ENCODE results near the gene MPDZ.

MPDZ gene, protein sequence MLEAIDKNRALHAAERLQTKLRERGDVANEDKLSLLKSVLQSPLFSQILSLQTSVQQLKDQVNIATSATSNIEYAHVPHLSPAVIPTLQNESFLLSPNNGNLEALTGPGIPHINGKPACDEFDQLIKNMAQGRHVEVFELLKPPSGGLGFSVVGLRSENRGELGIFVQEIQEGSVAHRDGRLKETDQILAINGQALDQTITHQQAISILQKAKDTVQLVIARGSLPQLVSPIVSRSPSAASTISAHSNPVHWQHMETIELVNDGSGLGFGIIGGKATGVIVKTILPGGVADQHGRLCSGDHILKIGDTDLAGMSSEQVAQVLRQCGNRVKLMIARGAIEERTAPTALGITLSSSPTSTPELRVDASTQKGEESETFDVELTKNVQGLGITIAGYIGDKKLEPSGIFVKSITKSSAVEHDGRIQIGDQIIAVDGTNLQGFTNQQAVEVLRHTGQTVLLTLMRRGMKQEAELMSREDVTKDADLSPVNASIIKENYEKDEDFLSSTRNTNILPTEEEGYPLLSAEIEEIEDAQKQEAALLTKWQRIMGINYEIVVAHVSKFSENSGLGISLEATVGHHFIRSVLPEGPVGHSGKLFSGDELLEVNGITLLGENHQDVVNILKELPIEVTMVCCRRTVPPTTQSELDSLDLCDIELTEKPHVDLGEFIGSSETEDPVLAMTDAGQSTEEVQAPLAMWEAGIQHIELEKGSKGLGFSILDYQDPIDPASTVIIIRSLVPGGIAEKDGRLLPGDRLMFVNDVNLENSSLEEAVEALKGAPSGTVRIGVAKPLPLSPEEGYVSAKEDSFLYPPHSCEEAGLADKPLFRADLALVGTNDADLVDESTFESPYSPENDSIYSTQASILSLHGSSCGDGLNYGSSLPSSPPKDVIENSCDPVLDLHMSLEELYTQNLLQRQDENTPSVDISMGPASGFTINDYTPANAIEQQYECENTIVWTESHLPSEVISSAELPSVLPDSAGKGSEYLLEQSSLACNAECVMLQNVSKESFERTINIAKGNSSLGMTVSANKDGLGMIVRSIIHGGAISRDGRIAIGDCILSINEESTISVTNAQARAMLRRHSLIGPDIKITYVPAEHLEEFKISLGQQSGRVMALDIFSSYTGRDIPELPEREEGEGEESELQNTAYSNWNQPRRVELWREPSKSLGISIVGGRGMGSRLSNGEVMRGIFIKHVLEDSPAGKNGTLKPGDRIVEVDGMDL (N-terminal part only)

DNA sequence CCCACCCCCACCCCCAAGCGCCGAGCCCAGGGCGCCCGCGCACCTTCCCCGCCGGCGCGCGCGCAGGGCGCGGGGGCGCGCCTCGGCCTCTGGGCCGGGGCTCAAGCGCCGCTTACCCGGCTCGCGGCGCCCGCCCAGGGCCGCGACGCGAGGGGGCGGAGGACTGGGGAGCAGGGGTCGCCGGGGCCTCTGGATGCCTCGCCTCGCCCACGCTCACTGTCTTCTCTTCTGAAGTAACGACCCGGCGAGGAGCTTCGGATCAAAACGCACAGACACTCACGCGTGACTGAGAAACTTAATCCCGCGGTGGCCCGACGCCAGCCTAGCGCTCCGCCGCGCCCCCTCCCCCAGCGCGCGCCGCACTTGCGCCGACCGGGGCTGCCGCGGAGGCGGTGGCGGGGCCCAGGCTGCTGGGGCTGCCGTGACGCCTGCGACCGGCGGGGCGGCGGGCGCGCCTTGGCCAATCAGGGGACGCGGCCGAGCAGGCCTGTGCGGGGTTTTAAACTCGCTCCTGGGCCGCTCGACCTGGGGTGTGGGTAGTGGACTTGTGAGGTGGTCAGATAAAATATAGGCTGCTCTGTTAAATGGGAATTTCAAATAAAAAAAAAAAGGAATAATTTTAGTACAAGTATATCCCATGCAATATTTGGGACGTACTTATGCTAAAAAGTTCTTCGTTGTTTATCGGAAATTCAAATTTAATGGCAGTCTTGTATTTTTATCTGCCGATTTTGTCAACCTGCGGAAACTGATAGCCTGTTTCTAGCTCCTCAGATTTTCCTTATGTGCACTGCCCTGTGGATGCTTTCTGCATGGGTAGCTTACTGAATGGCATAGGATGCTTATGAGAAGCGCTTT is at the start of gene MPDZ:
TSS of gene MPDZ (minus strand) at position 409 of the 858 bp plus-strand sequence. CDS start 29,377 bp downstream, outside the sequence.
- DNase-seq (ENCODE audit: low spot score), result no peak

- no peak for DNase-seq (ENCODE audit: low spot score)
These were observed 45.5 kb upstream of the MPDZ start for GRCh38 chr9:13324988-13325387.

DNA sequence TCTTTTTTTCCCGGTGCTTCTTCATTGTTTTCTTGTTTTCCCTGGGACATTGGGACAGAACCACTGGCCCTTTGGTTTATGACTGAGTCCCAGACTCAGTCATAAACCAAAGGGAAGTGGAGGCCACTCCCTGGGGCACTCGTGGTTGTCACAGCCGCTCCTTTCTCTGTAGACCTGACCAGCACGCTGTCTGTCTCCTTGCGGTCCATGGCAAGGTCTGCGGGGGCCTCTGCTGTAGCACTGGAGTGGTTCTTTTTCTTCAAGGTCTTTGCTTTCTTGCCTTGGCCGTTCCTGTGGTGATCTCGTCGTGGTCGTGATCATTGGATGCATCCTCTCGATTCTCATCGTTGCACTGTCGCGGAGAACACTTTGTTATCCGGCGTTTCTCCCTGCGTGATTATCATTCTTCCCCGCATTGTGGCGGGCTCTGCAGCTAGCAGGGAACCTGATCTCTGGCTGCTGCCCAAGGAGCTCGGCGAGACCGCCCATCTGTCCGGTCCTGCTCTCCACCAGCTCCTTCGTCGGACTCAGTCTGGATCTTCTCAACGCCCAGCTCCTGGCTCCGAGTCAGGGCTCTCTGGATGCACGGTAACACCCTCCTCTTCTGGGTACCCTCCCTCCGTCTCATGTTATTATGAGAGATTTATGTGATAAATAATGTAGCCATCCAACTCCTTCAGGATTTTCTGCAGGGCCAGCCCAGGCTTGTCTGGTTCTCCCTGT is 43.5 kb upstream of the MPDZ start:
- DNase-seq (ENCODE audit: low spot score), result no peak

DNA sequence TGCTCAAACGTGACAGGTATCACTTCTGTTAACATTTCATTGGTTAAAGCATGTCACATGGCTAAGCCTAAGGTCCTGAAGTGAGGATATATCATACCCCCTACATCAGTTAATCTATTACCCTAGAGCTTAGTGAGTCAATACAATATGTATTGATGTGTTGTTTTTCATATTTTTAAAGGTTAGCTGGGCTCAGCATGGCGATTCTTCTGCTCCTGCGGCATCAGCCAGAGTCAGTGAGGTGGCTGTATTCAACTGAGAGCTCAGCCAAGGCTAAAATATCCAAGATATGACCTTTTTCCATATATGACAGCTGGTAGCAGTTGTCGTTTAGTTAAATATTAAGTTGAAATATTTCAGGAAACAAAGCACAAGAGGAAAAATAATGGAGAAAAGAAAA is 38.5 kb upstream of the MPDZ start:
- DNase-seq (ENCODE audit: low spot score), result no peak

GRCh38 chr9:13296972-13297371 is 17.5 kb upstream of the MPDZ start:
- no peak for DNase-seq (ENCODE audit: low spot score)

GRCh38 chr9:13295556-13295955 is 16.1 kb upstream of the MPDZ start:
- no peak for DNase-seq (ENCODE audit: low spot score)

DNA sequence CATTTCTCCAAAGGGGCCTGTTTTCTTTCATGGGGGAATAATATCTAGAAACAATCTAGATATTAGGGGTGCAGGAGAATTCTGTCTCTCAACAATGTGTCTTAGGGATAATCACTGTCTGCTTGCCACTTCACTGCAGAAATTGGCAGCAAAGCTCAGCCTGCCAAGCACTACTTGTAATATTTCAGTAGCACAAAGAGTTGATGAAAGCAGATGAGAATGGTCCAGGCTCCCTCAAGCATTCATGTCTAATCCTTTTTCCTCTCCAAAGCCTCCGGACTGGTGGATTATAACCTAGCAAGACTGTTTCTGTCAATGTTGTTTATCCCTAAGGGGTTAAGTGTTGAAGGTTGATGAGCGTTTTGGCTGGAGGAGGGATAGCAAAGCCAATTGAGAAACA is 13.3 kb upstream of the MPDZ start:
- DNase-seq (ENCODE audit: low spot score), result no peak

- no peak for DNase-seq (ENCODE audit: low spot score)
These were observed 12.7 kb upstream of the MPDZ start for GRCh38 chr9:13292158-13292557.

- DNase-seq (ENCODE audit: low spot score), result no peak
These were observed 12.2 kb upstream of the MPDZ start for GRCh38 chr9:13291718-13292117.

- no peak for DNase-seq (ENCODE audit: low spot score)
These were observed 4.5 kb upstream of the MPDZ start for GRCh38 chr9:13284011-13284410.

- no peak for DNase-seq (ENCODE audit: low spot score)
These were observed 3.5 kb upstream of the MPDZ start for GRCh38 chr9:13282998-13283397.

DNA sequence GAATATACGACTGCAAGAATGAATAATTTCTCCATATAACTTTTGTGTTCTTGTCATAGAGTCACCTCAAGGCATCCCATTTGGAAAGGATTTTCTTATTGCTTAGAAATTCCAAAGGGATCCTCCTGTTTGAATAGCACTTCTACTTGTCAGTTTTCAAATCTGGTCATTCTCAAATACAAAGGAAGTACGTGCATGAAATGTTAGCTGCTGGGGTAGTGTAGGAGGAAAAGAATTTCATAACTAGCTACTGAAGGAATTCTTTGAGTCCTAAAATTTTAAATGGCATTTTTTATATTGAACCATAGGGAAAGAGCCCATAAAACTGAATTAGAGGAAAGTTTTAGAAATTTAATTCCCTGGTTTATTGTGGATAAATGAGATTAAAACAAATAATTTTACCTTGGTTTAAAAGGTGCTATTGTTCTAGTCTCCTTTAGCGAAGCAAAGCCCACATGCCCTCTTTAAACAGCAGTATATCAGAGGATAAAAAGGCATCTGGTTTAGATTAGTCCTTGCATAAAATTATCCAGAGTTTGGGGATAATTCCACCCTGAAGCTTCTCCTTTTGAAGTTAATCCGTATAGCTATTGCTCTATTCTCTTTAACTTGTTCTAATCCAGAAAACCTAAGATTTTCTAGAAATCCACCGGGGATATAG is 2.0 kb upstream of the MPDZ start:
- no peak for DNase-seq (ENCODE audit: low spot score)

DNA sequence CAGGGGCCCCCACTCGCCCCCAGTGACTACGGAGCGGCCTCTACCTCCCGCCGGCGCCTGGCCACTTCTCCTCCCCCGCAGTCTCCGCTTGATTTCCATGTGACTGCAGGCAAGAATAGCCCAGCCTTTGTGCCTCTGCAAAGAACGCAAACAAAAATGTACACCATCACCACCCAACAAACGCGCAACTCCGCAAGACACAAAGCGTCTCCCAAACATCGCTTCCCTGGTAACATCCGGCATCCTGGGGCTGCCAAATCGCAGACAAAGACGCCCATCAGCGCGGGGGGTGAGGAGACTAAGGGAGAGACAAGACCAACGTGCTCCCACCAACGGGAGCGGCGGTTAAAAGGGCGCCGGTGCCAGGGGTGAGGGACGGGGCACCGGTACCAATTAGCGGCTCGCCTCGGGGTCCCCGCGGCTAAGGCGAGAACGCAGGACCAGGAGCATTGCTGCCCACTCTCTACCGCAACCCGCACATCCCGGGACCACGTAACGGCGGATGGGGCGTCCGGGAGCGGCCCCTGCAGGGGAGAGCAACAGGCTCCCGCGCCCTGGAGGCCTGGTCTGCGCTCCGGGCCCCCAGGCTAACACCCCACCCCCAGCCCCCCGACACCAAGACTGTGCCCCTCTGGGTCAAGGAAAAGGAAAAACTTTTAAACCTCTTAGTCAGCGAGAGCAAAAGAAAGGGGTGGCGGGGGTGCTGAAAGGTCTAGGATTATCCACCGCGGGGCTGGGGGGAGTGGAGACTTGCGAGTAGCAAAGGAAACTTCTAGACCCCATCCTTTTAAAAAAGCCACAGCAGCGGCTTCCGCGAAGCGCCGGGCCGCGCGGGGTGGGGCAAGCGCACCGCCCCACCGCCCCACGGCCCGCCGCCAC is 885 bp downstream of the MPDZ start:
- no peak for DNase-seq (ENCODE audit: low spot score)

- no peak for DNase-seq (ENCODE audit: low spot score)
These were observed 1.5 kb downstream of the MPDZ start for GRCh38 chr9:13278023-13278367.

- DNase-seq (ENCODE audit: low spot score), result no peak
These were observed 4.4 kb downstream of the MPDZ start for GRCh38 chr9:13274886-13275641.

DNA sequence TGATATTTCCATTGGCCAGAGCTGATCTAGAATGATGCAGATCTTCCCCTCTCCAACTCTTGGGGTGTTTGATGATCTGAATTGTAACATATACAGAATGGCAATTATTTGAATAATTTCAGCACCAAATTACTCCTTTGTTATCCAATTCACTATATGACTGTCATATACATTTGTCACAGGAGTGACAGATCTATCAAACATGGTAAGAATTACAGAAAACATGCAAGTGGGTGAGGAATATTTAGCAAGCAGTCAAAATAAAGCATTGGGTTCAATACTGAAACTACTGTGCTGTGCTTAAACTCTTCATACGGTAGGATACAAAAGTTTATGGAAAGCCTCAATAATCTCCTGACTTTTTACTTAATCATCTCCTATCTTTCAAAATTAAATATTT is 8.8 kb downstream of the MPDZ start:
- DNase-seq (ENCODE audit: low spot score), result no peak

- no peak for DNase-seq (ENCODE audit: low spot score)
These were observed 9.7 kb downstream of the MPDZ start for GRCh38 chr9:13269589-13270452.

DNA sequence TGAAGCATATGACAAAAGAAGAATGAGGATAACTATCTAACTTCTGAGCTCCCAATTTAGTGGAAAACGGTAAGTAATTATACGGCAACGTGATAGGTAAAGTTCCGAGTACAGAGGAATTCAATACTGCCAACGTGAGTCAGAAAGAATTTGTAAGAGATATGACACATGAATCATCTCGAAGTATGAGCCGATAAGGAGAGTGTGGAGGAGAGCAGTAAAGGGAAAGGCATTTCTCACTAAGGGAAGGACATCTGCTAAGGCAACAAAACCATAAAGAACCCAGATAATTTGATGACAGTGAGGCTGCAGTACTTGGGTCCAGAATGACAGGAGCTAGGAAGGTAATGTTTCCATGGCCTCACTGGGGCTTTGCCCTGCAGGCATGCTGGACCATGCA is 11.0 kb downstream of the MPDZ start:
- DNase-seq (ENCODE audit: low spot score), result no peak
